Measurements from ENCODE around the gene LENEP. TPM values are rescaled to one million over a fixed set of nuclear protein-coding genes. Genes with fewer than 3 reads are reported as not detected.
A peak's percentile ranks its signal among the peaks of the same experiment; 100 is the strongest.

Gene LENEP
- total RNA-seq, 4 donors from 2014 or later: not detected

GRCh38 chr1:154961207-154962155 is 31.9 kb upstream of the LENEP start, which contains the start of gene PYGO2:
Gene PYGO2, minus strand, starts transcription at chr1:154961782. Its CDS starts 206 bp downstream, at chr1:154961576.
- DNase-seq (ENCODE audit: low spot score) (peak; percentile 39), ATAC-seq (ENCODE audit: low FRiP score) (peak; percentile 87)
- TF ChIP-seq, protein P1, sequence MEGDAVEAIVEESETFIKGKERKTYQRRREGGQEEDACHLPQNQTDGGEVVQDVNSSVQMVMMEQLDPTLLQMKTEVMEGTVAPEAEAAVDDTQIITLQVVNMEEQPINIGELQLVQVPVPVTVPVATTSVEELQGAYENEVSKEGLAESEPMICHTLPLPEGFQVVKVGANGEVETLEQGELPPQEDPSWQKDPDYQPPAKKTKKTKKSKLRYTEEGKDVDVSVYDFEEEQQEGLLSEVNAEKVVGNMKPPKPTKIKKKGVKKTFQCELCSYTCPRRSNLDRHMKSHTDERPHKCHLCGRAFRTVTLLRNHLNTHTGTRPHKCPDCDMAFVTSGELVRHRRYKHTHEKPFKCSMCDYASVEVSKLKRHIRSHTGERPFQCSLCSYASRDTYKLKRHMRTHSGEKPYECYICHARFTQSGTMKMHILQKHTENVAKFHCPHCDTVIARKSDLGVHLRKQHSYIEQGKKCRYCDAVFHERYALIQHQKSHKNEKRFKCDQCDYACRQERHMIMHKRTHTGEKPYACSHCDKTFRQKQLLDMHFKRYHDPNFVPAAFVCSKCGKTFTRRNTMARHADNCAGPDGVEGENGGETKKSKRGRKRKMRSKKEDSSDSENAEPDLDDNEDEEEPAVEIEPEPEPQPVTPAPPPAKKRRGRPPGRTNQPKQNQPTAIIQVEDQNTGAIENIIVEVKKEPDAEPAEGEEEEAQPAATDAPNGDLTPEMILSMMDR (IDR thresholded peaks at IDR 0.05): no peak

DNA sequence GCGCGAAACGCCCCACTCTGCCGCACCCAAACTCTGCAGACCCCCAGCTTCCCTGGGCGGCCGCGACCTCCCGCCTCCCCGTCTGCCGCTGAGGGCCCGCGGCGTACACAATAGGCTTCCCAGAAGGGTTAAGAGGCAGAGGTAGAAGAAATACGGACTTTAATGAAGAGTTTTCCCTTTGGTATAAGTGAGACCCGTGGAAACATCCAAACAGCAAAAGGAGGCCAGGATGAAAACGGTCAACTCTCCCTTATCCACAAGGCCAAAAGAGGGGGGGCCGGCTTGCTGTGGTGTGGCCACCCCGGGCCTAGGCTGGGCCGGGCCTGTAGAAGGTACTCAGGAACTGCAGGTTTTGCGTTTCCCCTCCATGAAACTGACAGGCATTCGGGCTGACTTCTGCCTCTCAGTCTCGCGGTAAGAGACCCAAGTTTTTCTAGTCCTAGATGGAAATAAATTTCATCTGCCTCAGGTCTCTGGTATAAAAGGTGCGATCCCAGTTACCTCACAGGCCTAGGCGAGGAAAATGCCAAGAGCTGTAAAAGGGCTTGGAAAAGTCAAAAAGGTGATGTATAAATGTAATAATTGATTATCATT is 31.1 kb upstream of the LENEP start:
- DNase-seq (ENCODE audit: low spot score) (no peak), ATAC-seq (ENCODE audit: low FRiP score) (no peak)
- TF ChIP-seq, protein P1 (IDR thresholded peaks at IDR 0.05): no peak

DNA sequence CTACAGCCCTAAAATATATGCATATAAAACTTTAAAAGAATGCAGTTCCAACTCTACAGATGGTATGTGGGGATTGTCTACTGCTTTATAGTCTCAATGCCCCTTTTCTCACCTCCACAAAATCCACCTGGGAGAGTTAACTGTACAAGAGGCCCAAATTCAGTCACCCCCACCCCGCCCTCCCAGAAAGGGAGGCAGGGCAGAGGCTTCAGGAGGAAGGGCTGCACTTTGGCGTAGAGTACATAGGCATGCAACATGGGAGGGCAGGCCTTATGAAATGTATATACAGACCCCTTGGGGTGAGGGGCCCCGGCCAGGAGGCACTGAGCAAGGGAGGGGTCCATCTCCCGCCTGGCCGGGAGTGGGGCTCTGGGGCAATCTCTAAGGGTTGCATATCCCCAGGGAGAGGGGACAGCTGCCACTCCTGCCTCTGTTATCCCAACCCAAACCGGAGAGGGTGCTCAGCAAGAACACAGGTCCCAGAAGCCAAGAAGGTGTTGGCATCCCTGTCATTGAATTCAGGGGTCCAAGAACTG is 30.5 kb upstream of the LENEP start:
- no peak for DNase-seq (ENCODE audit: low spot score)
- ATAC-seq (ENCODE audit: low FRiP score): no peak
- TF ChIP-seq, protein P1 (IDR thresholded peaks at IDR 0.05): no peak

- DNase-seq (ENCODE audit: low spot score) (no peak), ATAC-seq (ENCODE audit: low FRiP score) (no peak)
- TF ChIP-seq, protein P1 (IDR thresholded peaks at IDR 0.05): no peak
These were observed 29.7 kb upstream of the LENEP start for GRCh38 chr1:154963643-154964042.

GRCh38 chr1:154964359-154964758 is 29.0 kb upstream of the LENEP start:
- TF ChIP-seq, protein P1 (IDR thresholded peaks at IDR 0.05): no peak
- DNase-seq (ENCODE audit: low spot score): no peak
- ATAC-seq (ENCODE audit: low FRiP score): no peak

GRCh38 chr1:154966111-154966510 is 27.3 kb upstream of the LENEP start:
- no peak for ATAC-seq (ENCODE audit: low FRiP score)
- TF ChIP-seq, protein P1 (IDR thresholded peaks at IDR 0.05): no peak
- no peak for DNase-seq (ENCODE audit: low spot score)
